A673 (cell line): ENCODE measurements around the gene BRD2.

ENCODE experiments used
- CTCF ChIP-seq: fragments of 300-800, 200-600 bp; sonication (generic); conservative IDR thresholded peaks from 2 replicates; pipeline ENCODE4 v1.5.1; 2017; ENCODE audit warnings: low read depth, mild to moderate bottlenecking, antibody characterized with exemption, low read length, moderate library complexity, mixed read lengths
- EZH2 ChIP-seq: fragments of 200-600 bp; sonication (generic); IDR thresholded peaks from 2 replicates; pipeline ENCODE4 v1.6.1; 2017; ENCODE audit warnings: borderline replicate concordance, low read depth, mild to moderate bottlenecking, mixed read lengths, antibody characterized with exemption, low read length; ENCODE audit not compliant: poor library complexity, severe bottlenecking

- TF ChIP-seq CTCF (peak; percentile 88), EZH2 (no peak)
These were observed 34.7 kb upstream of the BRD2 start for GRCh38 chr6:32933661-32934085.
